ENCODE data around the gene TNFAIP2.

GRCh38 chr14:103138301-103139131 is 15.3 kb downstream of the TNFAIP2 start:
- TF ChIP-seq CTCF (IDR thresholded peaks at IDR 0.05; ENCODE audit: insufficient read depth, low read length, poor library complexity, severe bottlenecking) (no peak), EZH2phosphoT487 (conservative IDR thresholded peaks at IDR 0.05; ENCODE audit: low read length) (no peak)

Data from SU-DHL-6 (cell line).